HCT116 (cell line): ENCODE measurements around the gene PDK2. TPM values are rescaled to one million over a fixed set of nuclear protein-coding genes. Genes with fewer than 3 reads are reported as not detected.
A peak's percentile ranks its signal among the peaks of the same experiment; 100 is the strongest.

Experiments used
- ATAC-seq: fragments of 200-7000 bp; cut with Tn5 transposase; 2 replicates; pipeline ENCODE4 v1.9.1; 2020; ENCODE audit warnings: mild to moderate bottlenecking, moderate library complexity
- BruUV-seq: library from RNA; stranded (reverse); fragments of 400-500 nt; replicated peaks from 2 replicates; lab custom pipeline; 2021; lab: Mats Ljungman, UMichigan
- CTCF ChIA-PET: fragments of 300-600 bp; sonication (Branson Sonifier 250); formaldehyde crosslinking; loops from one replicate; lab custom pipeline; 2021; ENCODE audit warnings: antibody characterized with exemption; lab: Charles Lee
- POLR2A ChIA-PET: fragments of 300-600, 350-600 bp; sonication (Branson Sonifier 250); formaldehyde crosslinking; loops from one replicate; lab custom pipeline; 2021; ENCODE audit warnings: antibody characterized with exemption; lab: Charles Lee
- RAD21 ChIA-PET, 2 experiments: fragments of 300-600 bp; sonication (Branson Sonifier 250); formaldehyde crosslinking; loops; one replicate each; lab custom pipeline; 2023; ENCODE audit warnings: low total read pairs in 2 of 2; ENCODE audit not compliant: uncharacterized antibody in 2 of 2, unreplicated experiment in 2 of 2, low non-redundant PET in 1 of 2; lab: Charles Lee
- DNase-seq: peaks from one replicate; pipeline ENCODE4 v3.0.0-alpha.2; 2010; ENCODE audit warnings: low read depth, low spot score
- H2AFZ ChIP-seq: fragments of 200-600 bp; shearing (Covaris generic), sonication (generic); 2 replicates; pipeline ENCODE4 v1.6.1; 2017; ENCODE audit warnings: low read depth, mixed run types, mixed read lengths, antibody characterized with exemption, low read length; ENCODE audit not compliant: poor library complexity, severe bottlenecking
- H3K27ac ChIP-seq: 2 replicates; pipeline ENCODE4 v1.5.1; 2012; ENCODE audit warnings: low read depth, low read length
- H3K27me3 ChIP-seq: fragments of 200-600 bp; sonication (generic); 2 replicates; pipeline ENCODE4 v1.6.1; 2016; ENCODE audit warnings: mixed run types, low read length, mixed read lengths; ENCODE audit not compliant: insufficient read depth
- H3K36me3 ChIP-seq, 2 experiments: fragments of 200-500 bp in 1 of 2; fragments of 200-600 bp in 1 of 2; sonication (Bioruptor generic) in 1 of 2; sonication (generic) in 1 of 2; 2 replicates each; pipeline versions ENCODE4 v1.5.1 to v1.6.1; 2014 to 2016; ENCODE audit warnings: low read length in 2 of 2, inconsistent platforms in 1 of 2, mixed read lengths in 1 of 2, mixed run types in 1 of 2; ENCODE audit not compliant: insufficient read depth in 2 of 2, control insufficient read depth in 1 of 2
- H3K4me1 ChIP-seq, 2 experiments: fragments of 200-600 bp in 1 of 2; sonication (generic) in 1 of 2; 2 replicates each; pipeline versions ENCODE4 v1.5.1 to v1.6.1; 2012 to 2017; ENCODE audit warnings: low read length in 2 of 2, inconsistent platforms in 1 of 2, mild to moderate bottlenecking in 1 of 2, mixed read lengths in 1 of 2, mixed run types in 1 of 2, moderate library complexity in 1 of 2; ENCODE audit not compliant: insufficient read depth in 2 of 2, control insufficient read depth in 1 of 2
- H3K4me2 ChIP-seq: fragments of 200-600 bp; sonication (generic); 2 replicates; pipeline ENCODE4 v1.6.1; 2017; ENCODE audit warnings: mixed run types, low read length, mixed read lengths
- H3K4me3 ChIP-seq, 2 experiments: fragments of 200-600 bp in 1 of 2; sonication (generic) in 1 of 2; replicated peaks in 1 of 2; 2 replicates each; pipeline ENCODE4 v1.5.1; 2011 to 2016; ENCODE audit warnings: low read length in 2 of 2, control low read depth in 1 of 2, low read depth in 1 of 2, mild to moderate bottlenecking in 1 of 2, mixed read lengths in 1 of 2, mixed run types in 1 of 2
- H3K79me2 ChIP-seq: fragments of 200-600 bp; sonication (generic); 2 replicates; pipeline ENCODE4 v1.6.1; 2017; ENCODE audit warnings: mild to moderate bottlenecking, mixed run types, low read length, moderate library complexity, mixed read lengths; ENCODE audit not compliant: insufficient read depth
- H3K9ac ChIP-seq: fragments of 200-600 bp; sonication (generic); 2 replicates; pipeline ENCODE4 v1.6.1; 2016; ENCODE audit warnings: low read length, mixed read lengths
- H3K9me2 ChIP-seq: fragments of 200-600 bp; sonication (generic), shearing (Covaris generic); 2 replicates; pipeline ENCODE4 v1.6.1; 2017; ENCODE audit warnings: mixed run types, mild to moderate bottlenecking, moderate library complexity; ENCODE audit not compliant: insufficient read depth
- H3K9me3 ChIP-seq, 2 experiments: fragments of 200-500 bp in 1 of 2; fragments of 200-600 bp in 1 of 2; sonication (Bioruptor generic) in 1 of 2; sonication (generic) in 1 of 2; 2 replicates each; pipeline ENCODE4 v1.6.1; 2014 to 2017; ENCODE audit warnings: low read length in 2 of 2, mixed read lengths in 2 of 2, inconsistent platforms in 1 of 2, low read depth in 1 of 2, mild to moderate bottlenecking in 1 of 2, mixed run types in 1 of 2, moderate library complexity in 1 of 2; ENCODE audit not compliant: control insufficient read depth in 1 of 2, insufficient read depth in 1 of 2
- H4K20me1 ChIP-seq: fragments of 200-600 bp; sonication (generic), shearing (Covaris generic); 2 replicates; pipeline ENCODE4 v1.6.1; 2017; ENCODE audit warnings: mixed run types, mild to moderate bottlenecking, moderate library complexity; ENCODE audit not compliant: insufficient read depth
- CEBPB ChIP-seq: IDR thresholded peaks from 2 replicates; pipeline ENCODE4 v1.6.1; 2012; ENCODE audit warnings: low read depth
- JUND ChIP-seq: IDR thresholded peaks from 2 replicates; pipeline ENCODE4 v1.6.1; 2012
- RAD21 ChIP-seq: IDR thresholded peaks from 2 replicates; pipeline ENCODE4 v1.6.1; 2012; ENCODE audit warnings: low read depth, mild to moderate bottlenecking
- REST ChIP-seq: IDR thresholded peaks from 2 replicates; pipeline ENCODE4 v1.6.1; 2012; ENCODE audit warnings: low read depth
- intact Hi-C: fragments of 100-400 bp; cut with micrococcal nuclease; formaldehyde crosslinking; loops from 2 replicates; pipeline ENCODE4 v1.10.0; 2022
- total RNA-seq: library from RNA; stranded (reverse); gene quantifications from one replicate; pipeline ENCODE4 v1.2.1, GENCODE V29; 2021; ENCODE audit not compliant: unreplicated experiment

Gene PDK2
- total RNA-seq, 1 experiment from 2014 or later: 39.1 TPM

DNA sequence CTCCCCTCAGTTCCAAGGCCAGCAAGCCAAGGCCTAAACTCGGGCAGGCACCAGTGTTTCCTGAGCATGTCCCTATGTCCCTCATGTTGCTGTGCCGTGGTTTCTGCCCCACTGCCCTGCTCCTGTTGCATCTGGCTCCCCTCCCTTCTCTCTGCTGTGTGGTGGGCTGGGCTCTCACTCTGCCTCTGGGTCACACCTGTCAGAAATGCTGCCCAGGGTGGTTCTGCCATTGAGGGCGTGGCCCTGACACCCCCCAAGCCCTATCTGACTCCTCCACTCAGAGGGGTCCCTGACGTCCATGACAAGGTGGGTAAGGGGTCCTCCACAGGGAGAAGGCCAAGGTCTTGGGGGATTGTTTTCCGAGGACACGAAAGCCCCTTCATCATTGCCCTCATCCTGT lies 48.5 kb upstream of the PDK2 start (continued):
- no peak for TF ChIP-seq REST
- no peak for TF ChIP-seq JUND
- TF ChIP-seq RAD21: no peak
- TF ChIP-seq, all 23 proteins: peak for 0

- Histone ChIP-seq H3K79me2 (no peaks in the 10 kb centered on the region), H3K4me3 (peak overlapping the region in 1 of 2 experiments; percentile 7; a peak in 1 of 4 replicates), H4K20me1 (no peaks in the 10 kb centered on the region), H3K27me3 (no peaks in the 10 kb centered on the region), H3K27ac (peak overlapping the region; percentile 12; the same call in 1 of the 2 replicates), H3K9me3 (no peaks in the 10 kb centered on the region), H3K9ac (peak overlapping the region; percentile 26; the same call in 1 of the 2 replicates), H3K9me2 (no peaks in the 10 kb centered on the region), H2AFZ (no peak overlapping the region), H3K4me2 (peak overlapping the region; percentile 60), H3K36me3 (no peaks in the 10 kb centered on the region), H3K4me1 (peaks cover 52 to 72% of the 10 kb centered on the region in 2 experiments)
- no peak for DNase-seq
- no peak for ATAC-seq
- TF ChIP-seq CEBPB: no peak
- CTCF ChIA-PET: no interaction called here
- BruUV-seq: no TSS peak
- RAD21 ChIA-PET: no interaction called here
- POLR2A ChIA-PET: interaction anchor here (0.9 kb wide), 1 partner anchor 12 kb away, joined by 3 read pairs; no protein-coding TSS in a partner anchor
- intact Hi-C loops: no loop called here
Observed at GRCh38 chr17:50047083-50047482, 48.1 kb upstream of the PDK2 start.
